Dermis microvascular lymphatic vessel endothelial cell (primary cell): ENCODE data around the gene ABHD10. TPM values are rescaled to one million over a fixed set of nuclear protein-coding genes. Genes with fewer than 3 reads are reported as not detected.
A peak's percentile ranks its signal among the peaks of the same experiment; 100 is the strongest.
"Not testable (repeated sequence)": the region's sequence is repeated elsewhere in the genome, so short reads cannot be mapped to it uniquely, and the experiment has no call there.

ENCODE experiments used
- DNase-seq, 2 donors: peaks; one replicate each; pipeline versions ENCODE4 v3.0.0 to v3.0.0-alpha.2; 2010; ENCODE audit warnings: low read depth in 2 of 2
- total RNA-seq: library from RNA; depleted of rRNA; stranded (reverse); fragments of >200 nt; gene quantifications from 2 replicates; pipeline ENCODE4 v1.2.1, GENCODE V29; 2014

Gene ABHD10
- total RNA-seq, 1 donor from 2014 or later: 25.8 TPM

GRCh38 chr3:112032098-112032731 lies 53.4 kb downstream of the ABHD10 start:
- no peak for DNase-seq

GRCh38 chr3:112034436-112034835 lies 55.6 kb downstream of the ABHD10 start, which contains the start of gene TMPRSS7:
TSS of gene TMPRSS7 (plus strand) at chr3:112034736. CDS start at chr3:112034846, 110 bp downstream.
- DNase-seq: no peak

- no peak for DNase-seq
Observed at GRCh38 chr3:112035241-112035640, 56.4 kb downstream of the ABHD10 start.

- not testable (repeated sequence) for DNase-seq
Observed at GRCh38 chr3:112037194-112037593, 58.4 kb downstream of the ABHD10 start.

GRCh38 chr3:112038863-112039262 lies 60.0 kb downstream of the ABHD10 start:
- peak in 1 of 2 donors; percentile 9 for DNase-seq

GRCh38 chr3:112041321-112041720 lies 62.5 kb downstream of the ABHD10 start:
- no peak for DNase-seq

GRCh38 chr3:112042842-112043280 lies 64.0 kb downstream of the ABHD10 start:
- DNase-seq: peak; percentile 75 to 85

Other genes starting within 250 kb of the ABHD10 start
- 35.2 and 49.4 TPM in 2 replicates for gene PHLDB2, start 119.8 kb upstream of the ABHD10 start, total RNA-seq
- gene TAGLN3, start 19.9 kb downstream of the ABHD10 start, total RNA-seq: not detected in 2 replicates
- gene TMPRSS7, start 55.7 kb downstream of the ABHD10 start, total RNA-seq: not detected in 2 replicates
- gene C3orf52, start 107.4 kb downstream of the ABHD10 start, total RNA-seq: 8.1 and 10.0 TPM in 2 replicates
- gene GCSAM, start 154.2 kb downstream of the ABHD10 start, total RNA-seq: not detected in 2 replicates